Gastrocnemius medialis (tissue), 4 donors: ENCODE results near the gene AKAP8L.

ENCODE experiments used
- CTCF ChIP-seq, 5 experiments: fragments of 450-650 bp in 3 of 5; fragments of 200-600 bp in 2 of 5; sonication (generic) in 2 of 5; IDR thresholded peaks in 4 of 5; conservative IDR thresholded peaks in 1 of 5; 1 replicate in 4 of 5; 2 replicates in 1 of 5; pipeline ENCODE4 v1.5.1; 2016 to 2019; ENCODE audit warnings: antibody characterized with exemption in 5 of 5, mild to moderate bottlenecking in 3 of 5, moderate library complexity in 3 of 5
- POLR2A ChIP-seq, 2 donors: fragments of 450-650 bp; IDR thresholded peaks; one replicate each; pipeline ENCODE4 v1.6.1; 2017; ENCODE audit warnings: antibody characterized with exemption in 2 of 2, mild to moderate bottlenecking in 2 of 2, moderate library complexity in 2 of 2

- no peak for TF ChIP-seq CTCF (IDR thresholded peaks at IDR 0.05 in 4 of 5, conservative IDR thresholded peaks at IDR 0.05 in 1 of 5)
- TF ChIP-seq POLR2A (IDR thresholded peaks at IDR 0.05), result no peak
Observed at GRCh38 chr19:15455996-15456395, 37.2 kb upstream of the AKAP8L start.
